ENCODE results near the gene ATF6. TPM values are rescaled to one million over a fixed set of nuclear protein-coding genes. Genes with fewer than 3 reads are reported as not detected.
"Not testable (repeated sequence)": the region's sequence is repeated elsewhere in the genome, so short reads cannot be mapped to it uniquely, and the experiment has no call there.

ATF6 gene
- total RNA-seq, 1 donor from 2014 or later = 26.5 TPM

DNA sequence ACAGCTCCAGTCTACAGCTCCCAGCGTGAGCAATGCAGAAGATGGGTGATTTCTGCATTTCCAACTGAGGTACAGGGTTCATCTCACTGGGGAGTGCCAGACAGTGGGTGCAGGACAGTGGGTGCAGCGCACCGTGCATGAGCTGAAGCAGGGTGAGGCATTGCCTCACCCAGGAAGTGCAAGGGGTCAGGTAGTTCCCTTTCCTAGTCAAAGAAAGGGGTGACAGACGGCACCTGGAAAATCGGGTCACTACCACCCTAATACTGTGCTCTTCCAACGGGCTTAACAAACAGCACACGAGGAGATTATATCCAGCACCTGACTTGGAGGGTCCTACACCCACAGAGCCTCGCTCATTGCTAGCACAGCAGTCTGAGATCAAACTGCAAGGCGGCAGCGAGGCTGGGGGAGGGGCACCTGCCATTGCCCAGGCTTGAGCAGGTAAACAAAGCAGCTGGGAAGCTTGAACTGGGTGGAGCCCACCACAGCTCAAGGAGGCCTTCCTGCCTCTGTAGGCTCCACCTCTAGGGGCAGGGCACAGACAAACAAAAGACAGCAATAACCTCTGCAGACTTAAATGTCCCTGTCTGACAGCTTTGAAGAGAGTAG, 66.3 kb downstream of the ATF6 start:
- DNase-seq (ENCODE audit: low spot score) = not testable (repeated sequence)

DNA sequence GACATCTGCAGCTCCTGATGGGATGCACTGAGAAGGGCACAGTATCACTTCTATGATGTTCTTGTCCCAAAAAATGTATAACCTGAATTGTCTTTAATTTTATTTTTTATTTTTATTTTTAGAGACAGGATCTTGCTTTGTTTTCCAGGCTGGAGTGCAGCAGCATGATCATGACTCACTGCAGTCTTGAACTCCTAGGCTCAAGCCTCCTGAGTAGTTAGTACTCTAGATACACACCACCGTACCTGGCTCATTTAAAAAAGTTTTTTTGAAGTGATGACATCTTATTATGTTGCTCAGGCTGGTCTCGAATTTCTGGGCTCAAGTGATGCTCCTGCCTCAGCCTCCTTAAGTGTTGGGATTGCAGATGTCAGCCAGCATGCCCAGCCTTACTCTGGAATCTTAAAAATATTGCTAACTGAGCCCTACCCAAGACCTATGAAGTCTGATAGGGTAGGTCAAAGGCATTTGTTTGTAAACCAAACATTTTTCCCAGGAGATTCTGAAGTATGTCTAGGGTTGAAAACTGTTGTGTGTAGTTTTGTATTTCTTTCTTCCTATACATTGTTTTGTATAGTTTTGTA, 68.9 kb downstream of the ATF6 start:
- DNase-seq (ENCODE audit: low spot score) = no peak

DNA sequence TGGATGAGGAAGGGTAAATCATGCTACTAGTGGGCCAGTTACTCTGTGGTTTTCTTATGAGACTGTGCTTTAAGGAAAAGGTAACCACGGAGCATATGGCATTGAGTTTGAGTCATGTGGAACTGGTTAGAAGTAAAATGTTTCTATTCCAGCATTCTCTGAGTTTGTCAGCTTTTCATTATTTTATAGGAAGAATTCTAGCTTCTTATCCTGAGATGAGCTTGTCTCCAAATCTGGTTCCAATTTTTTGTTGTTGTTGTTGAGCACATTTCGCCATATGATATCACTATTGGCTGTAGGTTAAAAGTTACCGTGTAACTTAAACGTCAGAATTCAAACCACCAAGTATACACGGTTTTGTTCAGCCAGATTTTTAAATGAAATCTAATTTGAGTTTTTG, 69.9 kb downstream of the ATF6 start:
- DNase-seq (ENCODE audit: low spot score) = no peak

DNA sequence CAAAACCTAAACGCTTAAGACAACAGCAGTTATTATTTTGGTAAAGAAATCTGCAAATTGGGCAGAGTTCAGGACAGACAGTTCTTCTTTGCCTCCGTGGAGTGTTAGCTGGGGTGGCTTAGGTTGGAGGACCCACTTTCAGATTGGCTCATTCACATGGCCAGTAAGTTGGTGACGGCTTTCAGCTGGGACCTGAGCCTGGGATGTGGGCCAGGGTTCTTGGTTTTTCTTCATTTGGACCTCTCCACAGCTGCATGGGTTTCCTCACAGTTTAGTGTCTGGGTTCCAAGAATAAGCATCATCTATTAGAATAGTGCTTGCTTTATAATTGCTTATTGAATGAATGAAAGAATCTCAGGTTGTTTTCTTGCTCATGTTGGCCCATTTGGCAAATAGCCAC, 72.2 kb downstream of the ATF6 start:
- DNase-seq (ENCODE audit: low spot score) = no peak

DNA sequence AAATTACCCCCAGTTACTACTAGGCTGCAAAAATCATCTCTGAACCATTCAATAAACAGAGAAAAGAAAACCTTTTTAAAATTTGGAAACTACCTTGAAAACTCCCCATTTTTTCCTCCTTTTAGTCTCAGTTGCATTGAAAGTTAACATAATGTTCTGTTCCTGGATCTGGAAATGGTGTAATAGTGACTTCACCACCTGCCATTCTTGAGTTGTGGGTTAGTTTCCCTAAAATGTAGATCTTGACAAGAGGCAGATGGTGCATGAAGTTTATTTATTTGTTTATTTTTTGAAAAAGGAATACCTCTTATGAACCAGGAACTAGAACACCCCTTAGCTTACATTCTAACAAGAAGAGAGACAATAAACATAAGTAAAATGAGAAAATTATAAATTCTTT, 72.8 kb downstream of the ATF6 start:
- DNase-seq (ENCODE audit: low spot score) = no peak

DNA sequence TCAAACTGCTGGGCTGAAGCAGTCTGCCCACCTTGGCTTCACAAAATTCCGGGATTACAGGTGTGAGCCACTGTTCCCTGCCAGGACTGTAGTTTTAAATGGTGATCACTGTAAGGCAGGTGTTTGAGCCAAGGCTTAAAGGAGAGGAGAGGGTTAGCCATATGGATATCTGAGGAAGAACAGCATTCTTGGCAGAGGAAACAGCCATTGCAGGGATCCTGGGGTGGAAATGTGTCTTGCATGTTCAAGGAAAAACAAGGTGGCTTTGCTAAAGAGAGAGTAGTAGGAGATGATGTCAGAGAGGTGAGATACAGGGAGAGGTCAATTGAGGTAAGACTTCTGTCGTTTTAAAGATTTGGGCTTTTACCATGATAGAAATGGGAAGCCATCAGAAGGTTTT, 73.5 kb downstream of the ATF6 start:
- no peak for DNase-seq (ENCODE audit: low spot score)

DNA sequence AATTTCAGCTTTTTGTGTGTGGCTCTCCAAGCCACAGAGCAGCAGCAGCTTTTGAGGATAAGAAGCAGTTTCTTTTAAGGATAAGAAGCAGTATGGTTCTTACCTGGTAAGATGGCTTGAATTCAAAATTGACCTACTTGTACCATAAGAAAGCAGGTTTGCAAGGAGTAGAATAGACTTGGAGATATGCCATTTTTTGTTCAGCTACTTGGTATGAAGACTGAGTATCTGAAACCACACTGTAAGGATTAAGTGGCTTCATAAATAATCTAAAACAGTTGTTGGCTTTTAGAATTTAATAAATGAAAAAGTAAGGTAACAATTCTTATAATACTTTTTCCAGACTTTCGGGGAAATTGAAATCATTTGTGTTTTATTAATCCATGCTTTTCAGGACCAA, 74.2 kb downstream of the ATF6 start:
- no peak for DNase-seq (ENCODE audit: low spot score)

DNA sequence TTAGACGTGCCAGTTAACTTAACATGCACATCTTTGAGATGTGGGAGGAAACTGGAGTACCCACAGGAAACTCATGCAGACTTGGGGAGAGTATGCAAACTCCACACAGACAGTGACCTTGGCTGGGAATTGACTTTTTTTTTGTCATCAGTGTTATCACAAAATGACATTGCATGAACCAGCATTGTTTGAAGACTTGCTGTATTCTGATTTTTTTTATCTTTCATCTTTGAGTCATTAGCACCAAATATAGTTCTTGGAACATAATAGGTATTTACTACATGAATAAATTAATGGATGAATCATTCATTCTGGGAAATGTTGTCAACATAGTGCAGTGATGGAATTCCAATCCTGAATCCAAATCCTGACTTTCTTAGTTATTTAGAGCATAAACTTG, 77.0 kb downstream of the ATF6 start:
- no peak for DNase-seq (ENCODE audit: low spot score)

DNA sequence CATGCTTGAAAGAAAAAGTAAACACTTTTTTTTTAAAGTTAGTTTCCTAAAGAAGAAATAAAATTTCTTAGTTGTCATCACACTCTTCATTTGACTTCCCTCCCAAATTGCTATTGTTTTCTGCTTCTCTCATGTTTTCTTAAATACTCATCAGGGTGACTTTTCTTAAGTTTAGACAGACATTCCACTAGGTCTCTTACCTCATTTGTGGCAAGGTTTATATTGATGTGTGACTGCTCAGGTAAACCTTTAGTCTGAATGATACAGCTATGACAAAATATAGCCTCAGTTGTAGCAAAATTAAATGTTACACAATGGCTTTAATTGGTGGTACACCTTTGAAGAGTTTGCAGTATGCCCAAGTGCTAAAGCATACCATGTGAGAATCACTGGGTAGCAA, 78.6 kb downstream of the ATF6 start:
- no peak for DNase-seq (ENCODE audit: low spot score)

DNA sequence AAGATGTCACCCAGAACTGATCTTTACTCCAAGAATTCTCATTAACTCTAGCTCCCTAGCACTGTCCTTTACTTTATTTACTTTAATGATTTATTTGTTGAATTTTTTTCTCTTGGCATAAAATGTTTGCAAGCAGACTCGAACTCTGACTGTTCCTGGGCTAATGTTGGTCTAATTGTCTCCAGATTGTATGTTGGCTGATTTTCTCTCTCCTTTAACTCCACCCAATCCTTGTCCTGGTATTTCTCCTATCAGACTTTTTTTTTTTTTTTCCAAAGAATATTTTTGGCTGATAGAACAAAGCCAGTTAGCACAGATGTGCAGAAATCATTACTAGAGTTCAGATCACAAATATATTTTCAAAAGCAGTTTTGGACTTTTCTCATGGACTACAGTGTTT, 82.6 kb downstream of the ATF6 start:
- no peak for DNase-seq (ENCODE audit: low spot score)

DNA sequence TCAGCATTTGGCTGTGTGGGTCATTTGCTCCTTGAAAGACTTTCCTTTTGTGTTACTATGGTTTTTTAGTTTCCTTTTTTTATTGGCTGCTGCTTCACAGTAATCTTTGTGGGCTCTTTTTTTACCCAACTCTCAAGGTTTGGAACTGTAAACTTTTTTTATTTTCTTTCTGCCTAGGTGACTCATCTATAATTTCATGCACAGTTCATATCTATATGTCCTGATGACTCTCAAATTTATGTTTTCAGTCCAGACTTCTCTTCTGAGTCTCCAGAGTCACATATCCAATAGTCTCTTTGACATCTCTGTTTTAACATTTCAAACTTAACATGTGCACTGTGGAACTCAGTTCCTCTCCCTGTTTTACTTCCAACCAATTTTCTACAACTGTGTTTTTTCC, 83.4 kb downstream of the ATF6 start:
- DNase-seq (ENCODE audit: low spot score) = no peak

DNA sequence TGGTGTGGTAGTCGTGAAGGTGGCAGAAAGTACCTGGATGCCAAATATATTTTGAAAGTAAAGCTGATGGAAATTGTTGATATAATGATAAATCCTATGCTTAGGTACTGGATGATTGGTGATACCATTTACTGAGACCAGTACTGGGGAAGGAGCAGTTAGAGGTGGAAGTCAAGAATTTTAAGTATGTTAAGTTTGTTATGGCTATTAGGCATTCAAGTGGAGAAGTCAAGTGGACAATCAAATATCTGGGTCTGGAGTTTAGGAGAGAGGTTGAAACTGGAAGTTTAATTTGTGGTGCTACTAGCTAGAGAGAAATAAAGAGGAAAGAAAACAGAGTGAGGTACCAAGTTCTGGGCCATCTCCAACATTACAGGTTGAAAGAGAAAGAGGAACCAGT, 89.1 kb downstream of the ATF6 start:
- DNase-seq (ENCODE audit: low spot score) = no peak

DNA sequence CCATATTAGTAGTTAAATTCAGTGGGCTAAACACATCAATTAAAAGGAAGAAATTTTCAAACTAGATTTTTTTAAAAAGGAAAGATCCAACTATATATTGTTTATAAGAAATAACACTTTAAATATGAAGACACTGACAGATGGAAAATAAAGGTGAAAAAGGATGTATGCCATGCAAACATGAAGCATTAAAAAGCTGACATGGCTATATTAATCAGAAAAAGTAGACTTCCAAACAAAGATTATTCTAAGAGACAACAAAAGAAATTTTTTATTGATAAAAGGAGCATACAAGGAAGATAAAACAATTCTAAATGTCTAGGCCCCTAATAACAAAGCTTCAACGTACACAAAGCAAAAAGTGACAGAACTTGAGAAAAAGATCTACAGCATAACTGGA, 92.2 kb downstream of the ATF6 start:
- DNase-seq (ENCODE audit: low spot score) = no peak

DNA sequence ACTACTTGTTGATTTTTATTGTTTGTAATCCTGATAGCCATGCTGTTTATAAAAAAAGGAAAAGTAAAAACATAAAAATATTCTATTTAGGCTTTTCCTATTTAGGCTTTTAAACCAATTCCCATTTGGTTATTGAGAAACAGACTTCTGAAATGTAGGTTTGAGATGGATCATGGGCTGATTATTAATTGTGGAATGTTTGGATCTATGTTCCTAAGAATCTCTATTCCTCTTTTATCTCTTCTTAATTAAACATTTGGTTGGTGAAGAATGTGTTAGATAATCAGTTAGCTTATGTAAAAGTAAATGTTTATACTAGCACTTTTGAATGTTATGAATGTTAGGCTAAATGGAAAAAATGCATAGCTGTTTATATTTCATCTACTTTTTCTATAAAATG, 97.4 kb downstream of the ATF6 start:
- DNase-seq (ENCODE audit: low spot score) = no peak

DNA sequence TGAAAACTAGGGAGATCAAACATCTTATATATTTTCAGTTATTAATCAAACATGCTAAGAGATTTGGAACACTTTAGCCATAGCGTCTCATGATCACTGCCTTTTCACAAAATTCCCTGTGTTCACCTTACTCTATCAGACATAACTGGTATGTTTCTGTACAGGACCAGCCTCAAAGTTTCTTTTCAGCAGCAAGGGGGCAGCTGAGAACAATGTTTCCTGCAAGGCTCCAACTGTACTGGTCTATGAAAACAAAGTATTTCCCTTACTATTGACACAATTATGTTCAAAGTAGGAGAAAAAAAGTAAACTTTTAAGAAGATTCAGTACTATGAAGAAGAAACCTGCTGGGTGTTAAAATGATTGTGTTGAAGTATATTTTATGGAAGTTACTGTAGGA, 98.5 kb downstream of the ATF6 start:
- DNase-seq (ENCODE audit: low spot score) = no peak

DNA sequence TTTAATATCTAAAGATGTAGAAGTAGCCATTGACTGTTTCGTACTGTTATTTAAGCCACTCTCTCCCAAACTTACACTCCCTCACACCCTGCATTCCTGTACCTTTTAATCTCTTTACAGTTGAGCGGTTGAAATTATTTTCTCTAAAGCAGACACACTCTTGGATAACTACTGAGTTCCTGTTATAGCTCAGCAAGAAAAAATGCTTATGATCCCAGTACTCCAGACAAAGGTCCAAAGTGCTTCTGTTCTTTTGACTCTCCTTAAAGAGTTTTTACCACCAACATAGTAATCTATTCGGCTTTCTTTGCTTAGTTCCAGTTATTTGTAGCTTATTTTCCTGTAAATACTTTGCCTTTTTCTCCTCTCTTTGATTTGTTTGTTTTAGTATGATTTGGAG, 100.1 kb downstream of the ATF6 start:
- DNase-seq (ENCODE audit: low spot score) = no peak

DNA sequence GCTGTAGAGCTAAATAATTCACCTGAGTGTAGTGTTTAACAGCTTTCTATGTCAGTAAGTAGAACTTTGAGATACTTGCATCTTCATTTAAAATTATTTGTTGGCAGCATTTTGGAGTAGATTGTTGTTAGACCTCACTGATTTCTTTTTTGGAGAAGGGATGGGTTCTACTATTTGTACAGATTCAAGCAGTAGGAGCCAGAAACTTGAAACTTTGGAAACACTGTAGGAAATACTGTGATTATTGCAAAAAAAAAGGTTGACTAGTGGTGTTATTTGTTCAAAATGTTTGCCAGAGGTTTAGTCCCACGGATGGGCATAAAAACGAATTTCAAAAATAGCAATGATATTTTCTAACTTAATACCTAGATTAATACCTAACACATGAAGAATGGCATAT, 102.7 kb downstream of the ATF6 start:
- no peak for DNase-seq (ENCODE audit: low spot score)

DNA sequence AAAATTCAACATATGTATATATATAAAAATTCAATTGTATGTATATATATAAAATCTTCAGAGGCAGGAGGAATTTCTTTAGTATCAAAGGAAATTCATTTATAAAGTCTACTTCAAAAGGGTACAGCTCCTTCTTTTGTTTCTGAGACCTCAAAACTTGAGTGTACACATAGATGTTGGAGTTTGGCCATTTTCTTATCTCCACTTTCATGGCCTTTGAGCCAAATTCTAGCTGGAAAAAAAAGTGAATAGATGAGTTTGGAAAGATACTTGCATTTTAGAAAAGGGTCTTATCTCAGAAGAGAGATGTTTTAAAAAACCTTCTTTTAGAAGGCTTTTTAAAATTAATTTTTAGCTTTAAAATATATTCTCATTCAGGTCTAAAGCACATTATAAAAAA, 103.2 kb downstream of the ATF6 start:
- no peak for DNase-seq (ENCODE audit: low spot score)

DNA sequence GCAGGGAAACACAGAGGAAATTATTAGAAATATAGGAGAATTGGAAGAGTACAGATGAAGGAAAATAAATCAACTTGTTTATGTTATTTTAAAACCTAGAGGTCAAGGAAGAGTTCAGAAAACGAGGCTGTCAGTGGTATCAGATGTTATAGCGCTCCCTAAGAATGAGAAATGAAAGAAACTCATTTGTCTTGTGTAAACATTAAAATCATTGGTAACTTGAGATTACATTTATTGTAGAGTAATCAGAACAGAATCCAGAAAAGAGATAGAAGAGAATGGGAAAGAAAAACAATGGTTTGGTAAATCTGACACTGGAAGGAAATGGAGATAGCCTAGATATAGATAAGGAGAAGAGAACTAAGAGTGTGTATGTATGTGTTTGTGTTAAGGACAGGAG, 106.4 kb downstream of the ATF6 start:
- no peak for DNase-seq (ENCODE audit: low spot score)

DNA sequence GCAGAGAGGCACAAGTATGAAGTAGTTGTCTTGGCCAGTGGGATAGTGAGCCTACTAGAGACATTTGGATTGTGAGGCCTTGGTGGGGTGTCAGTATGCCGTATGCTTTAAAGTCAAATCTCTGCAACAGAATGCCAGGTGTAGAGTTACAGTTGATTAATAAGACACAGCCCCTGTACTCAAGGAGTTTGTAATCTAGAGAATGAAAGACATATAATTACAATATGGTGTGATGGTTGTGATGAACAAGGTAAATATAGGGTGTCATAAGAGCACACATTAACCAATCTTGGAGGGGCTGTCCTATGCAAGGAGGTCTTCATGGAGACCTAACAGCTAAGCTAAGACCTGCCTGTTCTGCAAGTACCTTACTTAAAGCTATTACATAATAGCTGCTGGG, 113.1 kb downstream of the ATF6 start:
- no peak for DNase-seq (ENCODE audit: low spot score)

DNA sequence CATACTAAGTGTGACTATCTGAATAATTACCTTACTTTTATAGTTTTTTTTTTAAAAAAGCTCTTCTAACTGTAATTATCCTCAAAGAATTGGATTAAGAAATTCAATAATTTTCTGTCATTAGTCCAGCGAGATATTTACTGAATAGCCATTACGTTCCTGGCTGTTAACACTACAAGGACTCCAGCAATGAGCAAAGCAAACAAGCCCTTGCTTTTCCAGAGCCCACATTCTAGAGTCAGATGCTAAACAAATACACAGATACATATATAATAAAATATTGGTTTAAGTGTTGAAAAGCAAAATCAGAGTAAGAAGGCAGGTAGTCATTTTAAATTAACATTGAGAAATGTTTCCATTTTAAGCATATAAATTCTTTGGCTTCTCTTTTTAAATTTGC, 118.4 kb downstream of the ATF6 start:
- DNase-seq (ENCODE audit: low spot score) = no peak

DNA sequence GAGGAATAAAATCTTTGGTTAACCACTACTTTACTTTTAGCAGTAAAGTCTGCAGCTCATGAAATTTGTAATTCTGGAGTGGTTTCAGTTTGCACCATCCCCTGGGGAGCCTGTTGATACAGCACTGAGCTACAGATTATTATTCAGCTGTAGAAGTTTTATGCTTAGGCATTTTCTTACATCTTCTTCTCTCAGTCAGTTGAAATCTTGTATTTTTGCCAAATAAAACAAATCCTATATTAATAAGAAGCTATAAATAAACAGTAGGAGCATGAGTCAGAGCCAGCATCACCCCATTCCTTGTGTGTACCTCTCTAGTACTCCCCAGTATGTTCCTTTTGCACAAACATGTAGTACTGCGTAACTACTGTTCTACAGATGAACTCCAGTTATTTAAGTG, 118.9 kb downstream of the ATF6 start:
- DNase-seq (ENCODE audit: low spot score) = no peak

DNA sequence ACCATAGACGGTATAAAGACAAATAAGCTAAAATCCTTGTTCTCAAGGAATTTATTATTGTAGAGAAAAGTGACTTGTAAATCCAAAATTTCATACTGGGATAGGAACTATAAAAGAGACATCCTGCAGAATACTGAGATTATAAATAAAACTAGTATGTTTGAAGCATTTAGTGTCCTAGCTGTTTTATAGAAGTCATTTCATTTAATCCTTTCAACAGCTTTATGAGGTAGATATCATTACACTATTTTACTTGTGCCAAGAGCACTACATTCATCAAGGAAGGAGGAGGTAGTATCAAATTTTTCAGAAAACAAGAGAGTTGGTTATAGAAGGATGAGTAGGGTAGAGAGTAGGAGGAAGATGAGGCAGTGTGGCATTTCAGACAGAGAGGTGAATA, 119.6 kb downstream of the ATF6 start:
- DNase-seq (ENCODE audit: low spot score) = no peak

DNA sequence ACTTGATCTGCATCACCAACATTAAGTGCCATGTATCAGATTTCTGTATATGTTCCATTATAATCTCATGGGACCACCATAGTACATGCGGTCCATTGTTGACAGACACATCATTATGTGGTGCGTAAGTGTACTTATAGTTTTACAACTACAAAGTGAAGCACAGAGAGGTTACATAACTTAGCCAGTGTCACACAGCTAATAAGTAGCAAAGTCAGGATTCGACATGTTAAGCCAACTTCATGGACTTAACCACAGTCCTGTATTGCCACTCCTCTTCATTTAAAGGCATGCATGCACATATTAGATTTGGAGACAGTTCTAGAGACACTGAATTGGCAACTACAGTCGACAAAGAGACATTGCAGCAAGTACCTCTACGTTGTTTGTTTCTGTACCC, 120.5 kb downstream of the ATF6 start:
- no peak for DNase-seq (ENCODE audit: low spot score)
